AG09309 (cell line): ENCODE data around the gene RAB3C.

Experiments
- DNase-seq: peaks from one replicate; pipeline ENCODE4 v3.0.0-alpha.2; 2010; ENCODE audit warnings: low read depth
- H3K4me3 ChIP-seq: 2 replicates; pipeline ENCODE4 v1.5.1; 2011; ENCODE audit warnings: mild to moderate bottlenecking, low read depth, low read length, moderate library complexity; ENCODE audit not compliant: control insufficient read depth
- CTCF ChIP-seq: IDR thresholded peaks from 2 replicates; pipeline ENCODE4 v1.5.1; 2011; ENCODE audit warnings: mild to moderate bottlenecking, low read depth, low read length, inconsistent platforms; ENCODE audit not compliant: insufficient read depth, control insufficient read depth; ENCODE audit errors: missing control alignments

Gene RAB3C

DNA sequence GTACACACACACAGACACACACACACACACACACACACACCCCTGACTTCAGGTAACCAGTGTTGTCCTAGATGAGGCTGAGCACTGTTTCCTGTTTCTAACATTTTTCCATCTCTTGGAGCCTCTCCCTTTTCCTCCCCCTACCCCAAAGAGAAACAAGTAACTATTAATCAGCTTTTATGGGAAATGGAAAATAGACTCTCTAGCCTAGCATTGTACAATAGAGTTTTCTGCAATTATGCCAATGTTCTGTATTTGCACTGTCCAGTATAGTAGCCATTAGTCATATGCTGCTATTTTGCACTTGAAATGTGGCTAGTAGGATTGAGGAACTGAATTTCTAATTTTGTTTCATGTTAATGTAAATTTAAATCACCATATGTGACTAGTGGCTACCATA, 33.1 kb downstream of the RAB3C start:
- TF ChIP-seq CTCF = no peak
- DNase-seq = no peak
- H3K4me3 ChIP-seq = no peak overlapping the region

GRCh38 chr5:58617241-58617640, 34.4 kb downstream of the RAB3C start:
- no peak for TF ChIP-seq CTCF
- DNase-seq = no peak
- H3K4me3 ChIP-seq = no peak overlapping the region

- no peak for TF ChIP-seq CTCF
- H3K4me3 ChIP-seq = no peak overlapping the region
- no peak for DNase-seq
Measured at GRCh38 chr5:58620336-58620735, 37.5 kb downstream of the RAB3C start.

DNA sequence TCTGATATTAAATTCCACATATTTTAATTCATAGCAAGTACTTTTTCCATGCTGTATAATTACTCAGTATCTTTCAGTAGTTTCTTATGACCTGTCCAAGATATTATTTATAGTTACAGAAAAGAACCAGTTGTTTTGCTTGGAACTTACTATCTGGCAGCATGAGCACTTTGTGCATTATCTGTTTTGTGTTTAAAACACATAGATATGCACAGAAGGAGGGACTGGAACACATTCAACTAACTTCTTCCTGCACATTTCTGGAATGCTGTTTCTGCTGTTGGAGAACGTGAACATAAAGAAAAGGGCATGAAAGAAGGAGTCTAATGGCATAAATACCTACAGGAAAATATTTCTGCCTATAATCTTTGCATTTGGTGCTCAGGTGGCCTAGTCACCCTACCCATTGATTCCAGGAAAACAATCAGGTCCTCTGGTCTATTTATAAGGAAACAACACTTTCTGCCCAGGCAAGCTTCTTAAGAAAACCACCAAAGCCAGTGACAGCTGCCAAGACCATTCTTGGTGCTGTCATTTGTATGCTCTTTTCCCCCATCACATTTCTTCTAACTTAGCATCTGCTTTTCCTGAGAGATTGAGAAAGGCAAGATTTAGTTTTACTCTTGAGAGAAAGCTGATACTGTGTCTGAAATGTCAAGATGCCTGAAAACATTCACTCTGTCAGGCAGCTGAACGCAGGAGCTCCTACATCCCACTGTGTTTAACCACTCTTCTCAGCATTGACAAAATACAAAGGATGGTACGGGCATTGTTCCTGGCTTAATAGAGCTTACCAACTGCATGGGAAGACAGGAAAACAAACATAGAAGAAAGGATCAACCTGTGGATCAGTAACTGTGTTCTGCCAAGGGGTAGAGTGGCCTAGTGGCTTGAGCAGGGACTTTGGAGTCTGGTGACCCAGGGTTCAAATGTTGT, 40.3 kb downstream of the RAB3C start:
- no peak overlapping the region for H3K4me3 ChIP-seq
- no peak for DNase-seq
- TF ChIP-seq CTCF = no peak

DNA sequence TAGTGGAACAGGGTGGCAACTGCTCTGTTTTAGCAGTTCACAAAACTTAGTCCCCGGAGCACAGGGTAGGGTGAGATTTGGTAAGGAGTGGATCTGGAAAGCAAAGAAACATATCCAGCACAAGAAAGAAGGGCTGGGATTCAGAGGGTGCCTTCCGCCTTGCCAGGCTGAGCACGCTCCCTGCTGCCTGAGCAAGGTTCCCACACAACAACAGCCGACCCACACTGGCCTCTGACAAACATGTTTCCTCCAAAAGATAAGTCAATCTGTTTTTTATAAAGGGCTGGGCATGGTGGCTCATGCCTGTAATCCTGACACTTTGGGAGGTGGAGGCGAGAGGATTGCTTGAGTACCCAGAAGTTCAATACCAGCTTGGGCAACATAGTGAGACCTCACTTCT, 45.8 kb downstream of the RAB3C start:
- TF ChIP-seq CTCF = no peak
- H3K4me3 ChIP-seq = no peak overlapping the region
- no peak for DNase-seq

- no peak for TF ChIP-seq CTCF
- no peak overlapping the region for H3K4me3 ChIP-seq
- no peak for DNase-seq
Measured at GRCh38 chr5:58629271-58630159, 46.6 kb downstream of the RAB3C start.
